ENCODE measurements around the gene PDGFB.

PDGFB gene

GRCh38 chr22:39207141-39208012 is 37.4 kb downstream of the PDGFB start:
- no peaks in the 10 kb centered on the region for H3K9me3 ChIP-seq (ENCODE audit: control insufficient read depth, insufficient read depth, low read length)
- no peak overlapping the region for H3K9ac ChIP-seq (ENCODE audit: low read depth, low read length)
- H3K27ac ChIP-seq (ENCODE audit: low read depth, low read length): no peak overlapping the region
- no peaks in the 10 kb centered on the region for H3K4me1 ChIP-seq (ENCODE audit: control insufficient read depth, insufficient read depth, low read length)
- no peak overlapping the region for H3K4me3 ChIP-seq (ENCODE audit: low read depth, low read length)
- H3K27me3 ChIP-seq (ENCODE audit: control insufficient read depth, insufficient read depth, low read length): no peaks in the 10 kb centered on the region
- H3K36me3 ChIP-seq (ENCODE audit: control insufficient read depth, insufficient read depth, low read length): no peaks in the 10 kb centered on the region

- H3K36me3 ChIP-seq (ENCODE audit: control insufficient read depth, insufficient read depth, low read length): no peaks in the 10 kb centered on the region
- H3K27ac ChIP-seq (ENCODE audit: low read depth, low read length): no peak overlapping the region
- no peak overlapping the region for H3K9ac ChIP-seq (ENCODE audit: low read depth, low read length)
- no peaks in the 10 kb centered on the region for H3K27me3 ChIP-seq (ENCODE audit: control insufficient read depth, insufficient read depth, low read length)
- no peaks in the 10 kb centered on the region for H3K4me1 ChIP-seq (ENCODE audit: control insufficient read depth, insufficient read depth, low read length)
- H3K4me3 ChIP-seq (ENCODE audit: low read depth, low read length): no peak overlapping the region
- no peaks in the 10 kb centered on the region for H3K9me3 ChIP-seq (ENCODE audit: control insufficient read depth, insufficient read depth, low read length)
Measured at GRCh38 chr22:39206491-39206890, 38.3 kb downstream of the PDGFB start.

- Histone ChIP-seq H3K9ac (ENCODE audit: low read depth, low read length) (no peak overlapping the region), H3K4me3 (ENCODE audit: low read depth, low read length) (no peak overlapping the region), H3K27ac (ENCODE audit: low read depth, low read length) (peak overlapping the region; percentile 7), H3K36me3 (ENCODE audit: control insufficient read depth, insufficient read depth, low read length) (no peaks in the 10 kb centered on the region), H3K27me3 (ENCODE audit: control insufficient read depth, insufficient read depth, low read length) (no peaks in the 10 kb centered on the region), H3K4me1 (ENCODE audit: control insufficient read depth, insufficient read depth, low read length) (no peaks in the 10 kb centered on the region), H3K9me3 (ENCODE audit: control insufficient read depth, insufficient read depth, low read length) (no peaks in the 10 kb centered on the region)
Measured at GRCh38 chr22:39205344-39206021, 39.3 kb downstream of the PDGFB start.

GRCh38 chr22:39204216-39204615 is 40.6 kb downstream of the PDGFB start:
- H3K27me3 ChIP-seq (ENCODE audit: control insufficient read depth, insufficient read depth, low read length): no peaks in the 10 kb centered on the region
- no peaks in the 10 kb centered on the region for H3K4me1 ChIP-seq (ENCODE audit: control insufficient read depth, insufficient read depth, low read length)
- no peak overlapping the region for H3K27ac ChIP-seq (ENCODE audit: low read depth, low read length)
- no peak overlapping the region for H3K4me3 ChIP-seq (ENCODE audit: low read depth, low read length)
- H3K9me3 ChIP-seq (ENCODE audit: control insufficient read depth, insufficient read depth, low read length): no peaks in the 10 kb centered on the region
- no peaks in the 10 kb centered on the region for H3K36me3 ChIP-seq (ENCODE audit: control insufficient read depth, insufficient read depth, low read length)
- H3K9ac ChIP-seq (ENCODE audit: low read depth, low read length): no peak overlapping the region

- no peaks in the 10 kb centered on the region for H3K4me1 ChIP-seq (ENCODE audit: control insufficient read depth, insufficient read depth, low read length)
- no peaks in the 10 kb centered on the region for H3K27me3 ChIP-seq (ENCODE audit: control insufficient read depth, insufficient read depth, low read length)
- no peaks in the 10 kb centered on the region for H3K36me3 ChIP-seq (ENCODE audit: control insufficient read depth, insufficient read depth, low read length)
- no peak overlapping the region for H3K4me3 ChIP-seq (ENCODE audit: low read depth, low read length)
- H3K9me3 ChIP-seq (ENCODE audit: control insufficient read depth, insufficient read depth, low read length): peaks cover 17% of the 10 kb centered on the region; the same call in 1 of the 2 replicates
- no peak overlapping the region for H3K9ac ChIP-seq (ENCODE audit: low read depth, low read length)
- no peak overlapping the region for H3K27ac ChIP-seq (ENCODE audit: low read depth, low read length)
Measured at GRCh38 chr22:39197578-39197977, 47.2 kb downstream of the PDGFB start.

- Histone ChIP-seq H3K27ac (ENCODE audit: low read depth, low read length) (no peak overlapping the region), H3K4me1 (ENCODE audit: control insufficient read depth, insufficient read depth, low read length) (no peaks in the 10 kb centered on the region), H3K9me3 (ENCODE audit: control insufficient read depth, insufficient read depth, low read length) (peaks cover 16% of the 10 kb centered on the region; the same call in 1 of the 2 replicates), H3K4me3 (ENCODE audit: low read depth, low read length) (no peak overlapping the region), H3K36me3 (ENCODE audit: control insufficient read depth, insufficient read depth, low read length) (no peaks in the 10 kb centered on the region), H3K27me3 (ENCODE audit: control insufficient read depth, insufficient read depth, low read length) (no peaks in the 10 kb centered on the region), H3K9ac (ENCODE audit: low read depth, low read length) (no peak overlapping the region)
Measured at GRCh38 chr22:39194098-39194497, 50.7 kb downstream of the PDGFB start.

- Histone ChIP-seq H3K9me3 (ENCODE audit: control insufficient read depth, insufficient read depth, low read length) (peaks cover 3% of the 10 kb centered on the region; the same call in 1 of the 2 replicates), H3K9ac (ENCODE audit: low read depth, low read length) (no peak overlapping the region), H3K36me3 (ENCODE audit: control insufficient read depth, insufficient read depth, low read length) (no peaks in the 10 kb centered on the region), H3K4me3 (ENCODE audit: low read depth, low read length) (no peak overlapping the region), H3K4me1 (ENCODE audit: control insufficient read depth, insufficient read depth, low read length) (no peaks in the 10 kb centered on the region), H3K27ac (ENCODE audit: low read depth, low read length) (no peak overlapping the region), H3K27me3 (ENCODE audit: control insufficient read depth, insufficient read depth, low read length) (no peaks in the 10 kb centered on the region)
Measured at GRCh38 chr22:39188809-39189208, 56.0 kb downstream of the PDGFB start.

- Histone ChIP-seq H3K27ac (ENCODE audit: low read depth, low read length) (no peak overlapping the region), H3K36me3 (ENCODE audit: control insufficient read depth, insufficient read depth, low read length) (no peaks in the 10 kb centered on the region), H3K9me3 (ENCODE audit: control insufficient read depth, insufficient read depth, low read length) (no peaks in the 10 kb centered on the region), H3K4me3 (ENCODE audit: low read depth, low read length) (no peak overlapping the region), H3K9ac (ENCODE audit: low read depth, low read length) (no peak overlapping the region), H3K4me1 (ENCODE audit: control insufficient read depth, insufficient read depth, low read length) (no peaks in the 10 kb centered on the region), H3K27me3 (ENCODE audit: control insufficient read depth, insufficient read depth, low read length) (no peaks in the 10 kb centered on the region)
Measured at GRCh38 chr22:39185601-39186012, 59.2 kb downstream of the PDGFB start.

- Histone ChIP-seq H3K36me3 (ENCODE audit: control insufficient read depth, insufficient read depth, low read length) (no peaks in the 10 kb centered on the region), H3K9ac (ENCODE audit: low read depth, low read length) (no peak overlapping the region), H3K4me1 (ENCODE audit: control insufficient read depth, insufficient read depth, low read length) (peaks cover under 1% of the 10 kb centered on the region; the same call in 1 of the 2 replicates), H3K27me3 (ENCODE audit: control insufficient read depth, insufficient read depth, low read length) (no peaks in the 10 kb centered on the region), H3K27ac (ENCODE audit: low read depth, low read length) (no peak overlapping the region), H3K9me3 (ENCODE audit: control insufficient read depth, insufficient read depth, low read length) (no peaks in the 10 kb centered on the region), H3K4me3 (ENCODE audit: low read depth, low read length) (no peak overlapping the region)
Measured at GRCh38 chr22:39184586-39185577, 59.9 kb downstream of the PDGFB start.

GRCh38 chr22:39183991-39184585 is 60.7 kb downstream of the PDGFB start:
- no peak overlapping the region for H3K9ac ChIP-seq (ENCODE audit: low read depth, low read length)
- H3K27ac ChIP-seq (ENCODE audit: low read depth, low read length): no peak overlapping the region
- H3K36me3 ChIP-seq (ENCODE audit: control insufficient read depth, insufficient read depth, low read length): no peaks in the 10 kb centered on the region
- H3K27me3 ChIP-seq (ENCODE audit: control insufficient read depth, insufficient read depth, low read length): no peaks in the 10 kb centered on the region
- no peak overlapping the region for H3K4me3 ChIP-seq (ENCODE audit: low read depth, low read length)
- H3K9me3 ChIP-seq (ENCODE audit: control insufficient read depth, insufficient read depth, low read length): no peaks in the 10 kb centered on the region
- peaks cover 6% of the 10 kb centered on the region; the same call in 1 of the 2 replicates for H3K4me1 ChIP-seq (ENCODE audit: control insufficient read depth, insufficient read depth, low read length)

Measured in HUES48 (cell line).